ENCODE results near the gene ITGB4. TPM values are rescaled to one million over a fixed set of nuclear protein-coding genes. Genes with fewer than 3 reads are reported as not detected.
A peak's percentile ranks its signal among the peaks of the same experiment; 100 is the strongest.
"Not testable (repeated sequence)": the region's sequence is repeated elsewhere in the genome, so short reads cannot be mapped to it uniquely, and the experiment has no call there.

ITGB4 gene
- polyA plus RNA-seq, 5 donors = 6.5 to 10.9 (median 7.2) TPM

GRCh38 chr17:75753514-75754377 lies 32.5 kb downstream of the ITGB4 start:
- peak; percentile 61 to 70 for DNase-seq

GRCh38 chr17:75754378-75755204 lies 33.3 kb downstream of the ITGB4 start:
- no peak for DNase-seq

- DNase-seq = no peak
Observed at GRCh38 chr17:75755205-75755901, 34.1 kb downstream of the ITGB4 start.

- no peak for DNase-seq
Observed at GRCh38 chr17:75755990-75756389, 34.7 kb downstream of the ITGB4 start.

- no peak for DNase-seq
Observed at GRCh38 chr17:75756451-75757085, 35.3 kb downstream of the ITGB4 start.

- DNase-seq = no peak
Observed at GRCh38 chr17:75757086-75757681, 35.9 kb downstream of the ITGB4 start.

- no peak for DNase-seq
Observed at GRCh38 chr17:75758131-75758905, 37.1 kb downstream of the ITGB4 start.

- DNase-seq = no peak
Observed at GRCh38 chr17:75759457-75759856, 38.2 kb downstream of the ITGB4 start.

GRCh38 chr17:75759978-75760640 lies 38.9 kb downstream of the ITGB4 start:
- DNase-seq = not testable (repeated sequence)

- no peak for DNase-seq
Observed at GRCh38 chr17:75762513-75763268, 41.4 kb downstream of the ITGB4 start.

- DNase-seq = no peak
Observed at GRCh38 chr17:75763269-75763607, 42.0 kb downstream of the ITGB4 start.

- DNase-seq = no peak
Observed at GRCh38 chr17:75763613-75764416, 42.6 kb downstream of the ITGB4 start.

- DNase-seq = no peak
Observed at GRCh38 chr17:75764417-75764710, 43.1 kb downstream of the ITGB4 start.

GRCh38 chr17:75764711-75765421 lies 43.6 kb downstream of the ITGB4 start, which contains the start of gene GALK1:
Gene GALK1, minus strand, starts transcription at chr17:75765192. Its CDS starts 56 bp downstream, at chr17:75765136.
- DNase-seq = peak; percentile 59 to 71

GRCh38 chr17:75765981-75766380 lies 44.7 kb downstream of the ITGB4 start:
- DNase-seq = no peak

GRCh38 chr17:75767881-75768280 lies 46.6 kb downstream of the ITGB4 start:
- DNase-seq = no peak

GRCh38 chr17:75769536-75769935 lies 48.3 kb downstream of the ITGB4 start:
- DNase-seq = no peak

All from right lung (tissue), 5 donors.